Activated T-helper 1 cell treated with anti-CD3 and anti-CD28 coated beads, Interleukin-12 subunit alpha, Interleukin-12 subunit beta, Interleukin-2, Interleukin-4 antibody, amounts not matched to agents 30 ng/mL and 10 ng/mL and 1 ng/mL, durations not matched to agents 14 hours and 24 hours and 36 hours (primary cell): Measurements from ENCODE around the gene OIT3. TPM values are rescaled to one million over a fixed set of nuclear protein-coding genes. Genes with fewer than 3 reads are reported as not detected.
A peak's percentile ranks its signal among the peaks of the same experiment; 100 is the strongest.
"Not testable (repeated sequence)": the region's sequence is repeated elsewhere in the genome, so short reads cannot be mapped to it uniquely, and the experiment has no call there.

Source experiments
- DNase-seq: peaks from one replicate; pipeline ENCODE4 v3.0.0; 2021; ENCODE audit warnings: low spot score
- H3K27ac Mint-ChIP-seq: one replicate; pipeline ENCODE4 v1.8.0; 2021; ENCODE audit warnings: mild to moderate bottlenecking, mixed read lengths
- H3K27me3 Mint-ChIP-seq: one replicate; pipeline ENCODE4 v1.8.0; 2022; ENCODE audit warnings: mild to moderate bottlenecking, moderate library complexity, mixed read lengths; ENCODE audit not compliant: insufficient read depth
- H3K36me3 Mint-ChIP-seq: one replicate; pipeline ENCODE4 v1.8.0; 2021; ENCODE audit warnings: low read depth, mixed read lengths
- H3K4me1 Mint-ChIP-seq: one replicate; pipeline ENCODE4 v1.8.0; 2021; ENCODE audit warnings: low read depth, mixed read lengths
- H3K4me3 Mint-ChIP-seq: one replicate; pipeline ENCODE4 v1.8.0; 2021; ENCODE audit warnings: mild to moderate bottlenecking, moderate library complexity, mixed read lengths
- H3K9me3 Mint-ChIP-seq: one replicate; pipeline ENCODE4 v1.8.0; 2021; ENCODE audit warnings: mixed read lengths
- intact Hi-C: fragments of 100-400 bp; cut with micrococcal nuclease; formaldehyde crosslinking; loops from one replicate; pipeline ENCODE4 v1.15.1; 2024
- total RNA-seq: library from RNA; stranded (reverse); gene quantifications from 2 replicates; pipeline ENCODE4 v1.2.3, GENCODE V29; 2022

OIT3 gene
- total RNA-seq, 1 donor from 2014 or later: not detected

DNA sequence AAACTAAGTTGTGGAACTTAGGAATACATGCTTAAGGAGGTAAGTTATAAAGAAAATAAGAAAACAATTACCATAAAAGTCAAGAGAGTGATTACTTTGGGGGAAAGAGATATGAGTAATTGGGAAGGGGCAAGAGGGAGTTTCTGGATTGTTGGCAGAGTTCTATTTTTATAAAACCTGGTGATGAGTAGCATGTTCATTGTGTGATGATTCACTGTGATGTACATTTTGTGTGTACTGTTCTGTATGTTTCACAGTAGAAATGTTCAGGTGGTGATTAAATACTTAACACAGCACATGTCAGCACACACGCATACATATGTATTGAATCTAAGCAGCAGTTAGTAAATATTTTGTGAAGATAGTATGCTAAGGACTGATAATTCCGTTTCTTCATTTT, 9.7 kb upstream of the OIT3 start:
- no peaks in the 10 kb centered on the region for H3K9me3 Mint-ChIP-seq
- H3K36me3 Mint-ChIP-seq: peaks cover 16% of the 10 kb centered on the region
- H3K27me3 Mint-ChIP-seq: no peaks in the 10 kb centered on the region
- intact Hi-C loops: no loop called here
- H3K4me1 Mint-ChIP-seq: peaks cover 8% of the 10 kb centered on the region
- DNase-seq: no peak
- H3K4me3 Mint-ChIP-seq: no peak overlapping the region
- H3K27ac Mint-ChIP-seq: no peak overlapping the region

DNA sequence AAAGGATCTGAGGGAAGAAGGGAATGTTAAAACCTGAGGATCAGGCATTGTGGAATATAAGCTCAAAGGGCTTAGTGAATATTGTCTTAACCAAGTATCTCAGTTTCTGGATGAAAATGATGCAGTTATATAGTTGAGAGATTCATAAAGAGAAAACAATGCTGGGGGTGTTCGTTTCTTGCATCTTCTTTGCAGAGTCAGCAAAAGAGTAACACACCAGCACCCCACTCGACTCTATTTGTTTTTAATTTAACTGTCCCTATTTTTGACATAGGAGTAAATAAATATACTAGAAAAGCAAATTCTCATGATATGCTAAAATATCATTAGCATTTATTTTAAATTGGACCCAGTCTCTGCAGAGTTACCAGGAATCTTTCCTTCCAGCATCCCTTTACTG, 7.6 kb upstream of the OIT3 start:
- H3K4me1 Mint-ChIP-seq: peaks cover 8% of the 10 kb centered on the region
- DNase-seq: no peak
- no peaks in the 10 kb centered on the region for H3K27me3 Mint-ChIP-seq
- H3K4me3 Mint-ChIP-seq: no peak overlapping the region
- intact Hi-C loops: no loop called here
- no peak overlapping the region for H3K27ac Mint-ChIP-seq
- no peaks in the 10 kb centered on the region for H3K9me3 Mint-ChIP-seq
- H3K36me3 Mint-ChIP-seq: peaks cover 14% of the 10 kb centered on the region

DNA sequence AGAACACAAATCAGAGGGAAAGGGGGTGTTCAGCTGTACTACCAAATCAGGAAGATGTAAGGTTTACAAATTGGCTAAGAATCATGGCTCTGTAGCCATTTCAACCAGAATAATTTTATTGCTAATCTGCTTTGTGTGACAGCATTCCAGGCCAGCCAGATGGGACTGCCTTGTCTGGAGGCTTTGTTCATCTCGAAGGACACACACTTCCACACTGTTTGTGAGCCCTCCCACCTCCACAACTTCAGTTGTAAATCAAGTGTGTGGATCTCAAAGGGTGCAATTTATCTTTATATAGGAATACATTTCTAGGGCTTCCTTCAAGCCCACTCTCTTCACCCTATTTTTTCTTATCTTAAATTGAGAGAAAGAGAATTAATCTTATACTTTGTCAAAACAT, 6.9 kb upstream of the OIT3 start:
- intact Hi-C loops: no loop called here
- DNase-seq: no peak
- Mint-ChIP-seq H3K27me3 (no peaks in the 10 kb centered on the region), H3K36me3 (peaks cover 14% of the 10 kb centered on the region), H3K4me1 (peaks cover 8% of the 10 kb centered on the region), H3K9me3 (no peaks in the 10 kb centered on the region), H3K27ac (no peak overlapping the region), H3K4me3 (no peak overlapping the region)

DNA sequence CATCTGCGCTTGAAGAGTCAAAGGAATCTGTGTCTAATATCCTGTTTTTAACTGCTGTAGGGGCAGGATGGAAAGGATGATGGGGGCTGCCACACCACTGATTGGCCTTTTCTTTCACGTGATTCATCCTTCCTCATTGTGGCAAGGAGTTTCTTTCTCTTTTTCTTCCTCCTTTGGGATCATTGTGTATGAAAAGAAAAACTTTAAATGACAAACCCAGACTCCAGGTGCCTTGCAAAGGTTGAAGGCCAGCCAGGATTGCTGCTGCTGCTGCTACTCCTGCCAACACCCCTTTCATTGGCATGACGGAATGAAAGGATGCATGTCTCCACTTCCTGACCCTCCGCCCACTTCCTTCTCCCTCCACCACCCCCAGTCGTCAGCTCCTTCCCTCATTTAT, 6.5 kb upstream of the OIT3 start:
- H3K4me3 Mint-ChIP-seq: no peak overlapping the region
- H3K9me3 Mint-ChIP-seq: no peaks in the 10 kb centered on the region
- DNase-seq: no peak
- H3K27me3 Mint-ChIP-seq: no peaks in the 10 kb centered on the region
- peaks cover 8% of the 10 kb centered on the region for H3K4me1 Mint-ChIP-seq
- intact Hi-C loops: no loop called here
- no peak overlapping the region for H3K27ac Mint-ChIP-seq
- H3K36me3 Mint-ChIP-seq: peaks cover 14% of the 10 kb centered on the region

DNA sequence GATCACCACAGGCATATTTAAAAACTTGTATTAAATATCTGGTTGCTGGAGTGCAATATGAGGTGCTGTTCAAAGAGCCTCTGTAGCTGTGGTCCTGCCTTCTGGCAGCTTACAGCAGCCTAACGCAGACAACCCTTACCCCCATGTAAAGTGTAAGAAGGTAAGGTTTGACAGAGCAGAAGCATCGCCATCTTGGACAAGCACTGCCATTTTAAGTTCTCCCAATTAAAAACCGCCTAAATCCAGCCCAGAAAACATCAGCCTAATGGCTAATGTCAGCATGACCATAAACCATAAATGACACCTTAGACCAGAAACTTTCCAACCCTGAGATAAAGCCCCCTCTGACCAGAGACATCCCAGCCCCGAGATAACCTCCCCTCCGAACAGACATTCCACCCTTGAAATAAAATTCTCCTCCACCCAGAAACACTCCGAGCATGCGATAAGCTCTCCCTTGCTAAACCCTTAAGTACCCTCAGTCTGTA, 5.3 kb upstream of the OIT3 start:
- no peaks in the 10 kb centered on the region for H3K9me3 Mint-ChIP-seq
- H3K27me3 Mint-ChIP-seq: no peaks in the 10 kb centered on the region
- intact Hi-C loops: no loop called here
- peaks cover 8% of the 10 kb centered on the region for H3K4me1 Mint-ChIP-seq
- peaks cover 12% of the 10 kb centered on the region for H3K36me3 Mint-ChIP-seq
- no peak overlapping the region for H3K4me3 Mint-ChIP-seq
- no peak for DNase-seq
- no peak overlapping the region for H3K27ac Mint-ChIP-seq

DNA sequence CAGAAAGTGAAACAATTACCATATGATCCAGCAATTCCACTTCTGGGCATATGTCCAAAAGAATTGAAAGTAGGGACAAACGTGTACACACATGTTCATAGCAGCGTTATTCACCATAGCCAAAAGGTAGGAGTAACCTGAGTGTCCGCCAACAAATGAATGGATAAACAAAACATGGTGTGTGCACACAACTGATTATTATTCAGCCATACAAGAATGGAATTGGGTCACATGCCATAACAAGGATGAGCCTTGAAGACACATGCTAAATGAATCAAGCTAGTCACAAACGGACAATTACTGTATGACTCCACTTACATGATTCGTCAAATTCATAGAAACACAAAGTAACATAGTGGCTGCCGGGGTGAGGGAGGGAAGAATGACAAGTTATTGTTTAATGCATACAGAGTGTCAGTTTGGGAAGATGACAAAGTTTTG, 4.1 kb upstream of the OIT3 start:
- intact Hi-C loops: no loop called here
- no peak for DNase-seq
- Mint-ChIP-seq H3K27me3 (peaks cover 2% of the 10 kb centered on the region), H3K27ac (no peak overlapping the region), H3K36me3 (peaks cover 8% of the 10 kb centered on the region), H3K4me1 (peaks cover 8% of the 10 kb centered on the region), H3K4me3 (no peak overlapping the region), H3K9me3 (no peaks in the 10 kb centered on the region)

DNA sequence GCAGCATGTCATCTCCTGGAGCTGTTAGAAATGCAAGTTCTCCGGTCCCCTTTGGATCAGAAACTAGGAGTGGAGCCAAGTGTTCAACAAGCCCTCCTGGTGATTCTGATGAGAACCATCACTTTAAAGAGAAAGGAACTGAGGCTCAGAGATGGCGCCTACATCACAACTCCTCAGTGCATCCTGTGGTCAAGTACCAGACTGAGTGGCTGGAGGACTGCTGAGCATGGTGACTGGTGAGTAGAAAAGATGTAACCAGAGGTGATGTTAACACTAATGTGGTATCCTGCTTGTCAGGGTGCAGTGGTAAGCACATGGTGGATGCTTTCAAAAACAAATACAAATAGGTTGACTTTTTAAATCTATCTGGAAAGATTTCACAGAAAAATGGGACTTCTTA, 3.5 kb upstream of the OIT3 start:
- Mint-ChIP-seq H3K27ac (no peak overlapping the region), H3K36me3 (peaks cover 4% of the 10 kb centered on the region), H3K4me3 (no peak overlapping the region), H3K27me3 (peaks cover 2% of the 10 kb centered on the region), H3K9me3 (no peaks in the 10 kb centered on the region), H3K4me1 (peaks cover 8% of the 10 kb centered on the region)
- no peak for DNase-seq
- intact Hi-C loops: no loop called here

DNA sequence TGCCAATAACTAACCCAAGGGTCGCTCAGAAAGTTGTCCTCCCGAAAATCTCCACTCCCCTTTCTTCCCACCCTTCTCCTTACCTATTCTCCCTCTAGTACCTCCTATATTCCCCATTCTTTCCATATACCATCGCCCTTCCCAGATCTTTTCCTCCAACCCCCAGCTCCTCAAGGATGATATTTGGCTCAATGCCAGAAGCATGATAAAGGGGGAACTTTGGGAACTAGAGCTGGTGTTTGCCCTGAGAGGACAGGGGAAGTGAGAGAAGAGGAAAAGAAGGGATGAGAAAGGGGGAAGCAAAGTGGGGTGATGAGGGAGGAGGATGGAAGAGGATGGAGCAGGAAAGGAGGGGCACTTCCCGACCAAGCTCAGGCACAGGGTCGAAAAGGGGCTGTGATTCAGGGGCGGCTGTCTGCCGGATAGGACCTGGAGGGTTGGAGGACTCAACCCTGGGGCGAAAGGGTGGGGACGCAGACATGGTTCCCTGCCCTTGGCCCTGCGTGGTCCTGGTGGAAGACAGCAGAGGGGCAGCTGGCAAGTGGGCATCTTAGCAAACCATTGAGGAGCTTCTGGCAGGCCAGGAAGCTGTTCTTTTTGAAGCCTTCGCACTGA, 1.8 kb downstream of the OIT3 start:
- no peaks in the 10 kb centered on the region for H3K4me1 Mint-ChIP-seq
- no peak overlapping the region for H3K4me3 Mint-ChIP-seq
- DNase-seq: no peak
- peaks cover 5% of the 10 kb centered on the region for H3K27me3 Mint-ChIP-seq
- intact Hi-C loops: no loop called here
- no peaks in the 10 kb centered on the region for H3K36me3 Mint-ChIP-seq
- H3K27ac Mint-ChIP-seq: no peak overlapping the region
- H3K9me3 Mint-ChIP-seq: no peaks in the 10 kb centered on the region

DNA sequence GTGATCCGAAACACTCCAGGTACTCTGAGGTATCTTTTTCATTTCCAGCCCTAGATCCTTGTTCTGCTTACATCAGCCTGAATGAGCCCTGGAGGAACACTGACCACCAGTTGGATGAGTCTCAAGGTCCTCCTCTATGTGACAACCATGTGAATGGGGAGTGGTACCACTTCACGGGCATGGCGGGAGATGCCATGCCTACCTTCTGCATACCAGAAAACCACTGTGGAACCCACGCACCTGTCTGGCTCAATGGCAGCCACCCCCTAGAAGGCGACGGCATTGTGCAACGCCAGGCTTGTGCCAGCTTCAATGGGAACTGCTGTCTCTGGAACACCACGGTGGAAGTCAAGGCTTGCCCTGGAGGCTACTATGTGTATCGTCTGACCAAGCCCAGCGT, 5.1 kb downstream of the OIT3 start:
- DNase-seq: no peak
- H3K36me3 Mint-ChIP-seq: no peaks in the 10 kb centered on the region
- intact Hi-C loops: no loop called here
- no peaks in the 10 kb centered on the region for H3K4me1 Mint-ChIP-seq
- no peaks in the 10 kb centered on the region for H3K9me3 Mint-ChIP-seq
- H3K27ac Mint-ChIP-seq: no peak overlapping the region
- H3K27me3 Mint-ChIP-seq: peaks cover 6% of the 10 kb centered on the region
- no peak overlapping the region for H3K4me3 Mint-ChIP-seq

DNA sequence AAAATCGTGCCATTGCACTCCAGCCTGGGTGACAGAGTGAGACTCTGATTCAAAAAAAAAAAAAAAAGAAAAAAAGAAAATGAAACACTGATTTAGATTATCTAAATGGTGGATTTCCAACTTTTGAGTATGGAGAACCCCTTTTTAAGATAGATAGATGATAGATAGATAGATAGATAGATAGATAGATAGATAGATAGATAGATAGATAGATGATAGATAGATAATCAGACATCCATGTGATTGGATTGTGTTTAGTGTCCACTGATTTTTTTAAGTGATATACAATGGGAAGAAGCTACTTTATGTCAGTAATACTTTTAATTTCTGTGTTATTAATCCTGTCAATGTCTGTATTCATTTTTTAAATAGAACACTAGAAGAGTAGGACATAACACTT, 6.0 kb downstream of the OIT3 start:
- Mint-ChIP-seq H3K9me3 (no peaks in the 10 kb centered on the region), H3K36me3 (no peaks in the 10 kb centered on the region), H3K4me1 (no peaks in the 10 kb centered on the region), H3K27me3 (peaks cover 4% of the 10 kb centered on the region), H3K27ac (no peak overlapping the region), H3K4me3 (no peak overlapping the region)
- no peak for DNase-seq
- intact Hi-C loops: no loop called here

DNA sequence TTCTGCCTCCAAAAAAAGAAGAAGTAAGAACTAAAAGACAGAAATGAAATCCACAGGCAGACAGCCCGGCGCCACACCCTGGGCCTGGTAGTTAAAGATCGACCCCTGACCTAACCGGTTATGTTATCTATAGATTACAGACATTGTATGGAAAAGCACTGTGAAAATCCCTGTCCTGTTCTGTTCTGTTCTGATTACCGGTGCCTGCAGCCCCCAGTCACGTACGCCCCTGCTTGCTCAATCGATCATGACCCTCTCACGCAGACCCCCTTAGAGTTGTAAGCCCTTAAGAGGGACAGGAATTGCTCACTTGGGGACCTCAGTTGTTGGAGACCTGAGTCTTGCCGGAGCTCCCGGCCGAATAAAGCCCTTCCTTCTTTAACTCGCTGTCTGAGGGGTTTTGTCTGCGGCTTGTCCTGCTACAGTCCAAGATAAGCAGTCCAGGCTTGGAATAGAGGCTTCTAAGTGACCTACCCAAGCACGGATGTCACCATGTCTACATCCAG, 10.5 kb downstream of the OIT3 start:
- H3K4me3 Mint-ChIP-seq, H3K9me3 Mint-ChIP-seq, DNase-seq, intact Hi-C loops, H3K4me1 Mint-ChIP-seq, H3K27ac Mint-ChIP-seq, H3K36me3 Mint-ChIP-seq, H3K27me3 Mint-ChIP-seq: not testable (repeated sequence)

DNA sequence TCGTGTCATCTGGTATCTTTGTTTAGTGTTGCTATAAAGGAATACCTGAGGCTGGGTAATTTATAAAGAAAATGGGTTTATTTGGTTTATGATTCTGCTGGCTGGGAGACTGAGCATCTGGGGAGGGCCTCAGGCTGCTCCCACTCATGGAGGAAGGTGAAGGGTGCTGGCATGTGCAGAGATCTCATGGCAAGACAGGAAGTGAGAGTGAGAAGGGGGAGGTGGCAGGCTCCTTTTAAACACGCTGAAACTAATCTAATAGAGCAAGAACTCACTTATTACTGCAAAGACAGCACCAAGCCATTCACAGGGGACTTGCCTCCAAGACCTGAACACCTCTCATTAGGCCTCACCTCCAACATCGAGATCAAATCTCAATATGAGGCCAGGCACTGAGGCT, 11.3 kb downstream of the OIT3 start:
- no peak for DNase-seq
- intact Hi-C loops: no loop called here
- H3K4me3 Mint-ChIP-seq: no peak overlapping the region
- no peaks in the 10 kb centered on the region for H3K36me3 Mint-ChIP-seq
- no peaks in the 10 kb centered on the region for H3K9me3 Mint-ChIP-seq
- peaks cover 5% of the 10 kb centered on the region for H3K27me3 Mint-ChIP-seq
- H3K27ac Mint-ChIP-seq: peak overlapping the region; percentile 19
- H3K4me1 Mint-ChIP-seq: no peaks in the 10 kb centered on the region

DNA sequence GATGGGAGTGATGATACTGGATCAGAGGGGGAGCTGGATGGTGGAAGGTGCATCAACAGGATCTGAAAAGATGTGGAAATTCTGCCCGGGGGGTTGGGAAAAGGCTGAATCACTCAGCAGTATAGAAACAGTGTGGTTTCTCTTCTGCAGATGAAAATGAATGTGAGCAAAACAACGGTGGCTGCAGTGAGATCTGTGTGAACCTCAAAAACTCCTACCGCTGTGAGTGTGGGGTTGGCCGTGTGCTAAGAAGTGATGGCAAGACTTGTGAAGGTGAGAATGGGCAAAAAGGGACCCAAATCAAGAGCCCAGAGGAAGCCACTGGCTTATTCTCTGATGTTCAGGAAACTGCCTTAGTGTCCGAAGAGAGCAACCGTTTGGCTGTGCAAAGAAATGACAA, 12.9 kb downstream of the OIT3 start:
- intact Hi-C loops: no loop called here
- H3K36me3 Mint-ChIP-seq: no peaks in the 10 kb centered on the region
- no peak for DNase-seq
- no peaks in the 10 kb centered on the region for H3K9me3 Mint-ChIP-seq
- H3K27ac Mint-ChIP-seq: no peak overlapping the region
- H3K4me3 Mint-ChIP-seq: no peak overlapping the region
- peaks cover 8% of the 10 kb centered on the region for H3K27me3 Mint-ChIP-seq
- no peaks in the 10 kb centered on the region for H3K4me1 Mint-ChIP-seq

DNA sequence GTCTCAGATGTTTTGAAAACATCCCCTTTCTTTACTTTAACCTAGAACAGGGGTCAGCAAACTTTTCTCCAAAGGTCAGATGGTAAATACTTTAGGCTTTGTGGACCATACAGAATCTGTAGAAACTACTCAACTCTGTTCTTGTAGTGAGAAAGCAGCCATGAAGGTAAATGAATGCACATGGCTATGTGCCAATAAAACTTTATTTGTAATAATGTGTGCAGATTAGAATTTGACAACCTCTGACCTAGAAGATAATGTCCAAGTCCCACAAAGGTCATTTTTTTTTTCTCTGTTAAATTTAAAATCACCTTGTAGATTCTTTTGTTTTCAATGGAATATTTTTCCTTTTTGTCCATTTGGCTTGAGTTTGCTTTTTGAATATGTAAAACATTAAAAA, 17.2 kb downstream of the OIT3 start:
- Mint-ChIP-seq H3K4me1 (no peaks in the 10 kb centered on the region), H3K4me3 (no peak overlapping the region), H3K36me3 (no peaks in the 10 kb centered on the region), H3K27ac (no peak overlapping the region), H3K27me3 (peaks cover 6% of the 10 kb centered on the region), H3K9me3 (no peaks in the 10 kb centered on the region)
- intact Hi-C loops: no loop called here
- DNase-seq: no peak
